WI38 (cell line): Measurements from ENCODE around the gene DNAJC16.
A peak's percentile ranks its signal among the peaks of the same experiment; 100 is the strongest.
"Not testable (repeated sequence)": the region's sequence is repeated elsewhere in the genome, so short reads cannot be mapped to it uniquely, and the experiment has no call there.

ENCODE experiments used
- H3K4me3 ChIP-seq: 2 replicates; pipeline ENCODE4 v1.5.1; 2011; ENCODE audit warnings: low read depth, mild to moderate bottlenecking, control low read depth, low read length
- CTCF ChIP-seq: IDR thresholded peaks from 2 replicates; pipeline ENCODE4 v1.5.1; 2012; ENCODE audit warnings: low read depth, mild to moderate bottlenecking, control low read depth, low read length

Gene DNAJC16

GRCh38 chr1:15598436-15598835, 71.8 kb downstream of the DNAJC16 start:
- H3K4me3 ChIP-seq, result no peak overlapping the region
- TF ChIP-seq CTCF, result no peak

- H3K4me3 ChIP-seq, result peak overlapping the region; percentile 78
- TF ChIP-seq CTCF, result no peak
Measured at GRCh38 chr1:15603050-15603965, 76.7 kb downstream of the DNAJC16 start.

GRCh38 chr1:15603966-15604282, 77.3 kb downstream of the DNAJC16 start:
- peak overlapping the region; percentile 78 for H3K4me3 ChIP-seq

GRCh38 chr1:15604400-15604799, 77.8 kb downstream of the DNAJC16 start:
- H3K4me3 ChIP-seq, result not testable (repeated sequence)

- H3K4me3 ChIP-seq, result no peak overlapping the region
- no peak for TF ChIP-seq CTCF
Measured at GRCh38 chr1:15605398-15606383, 79.0 kb downstream of the DNAJC16 start.

GRCh38 chr1:15609631-15610030, 83.0 kb downstream of the DNAJC16 start:
- TF ChIP-seq CTCF, result no peak
- no peak overlapping the region for H3K4me3 ChIP-seq

GRCh38 chr1:15610167-15610566, 83.5 kb downstream of the DNAJC16 start:
- TF ChIP-seq CTCF, result no peak
- no peak overlapping the region for H3K4me3 ChIP-seq

- H3K4me3 ChIP-seq, result peak overlapping the region; percentile 59
Measured at GRCh38 chr1:15616373-15617172, 89.9 kb downstream of the DNAJC16 start.

More at GRCh38 chr1:15616373-15617172, 89.9 kb downstream of the DNAJC16 start:
- no peak for TF ChIP-seq CTCF
